ENCODE measurements around the gene TRAPPC2L. TPM values are rescaled to one million over a fixed set of nuclear protein-coding genes. Genes with fewer than 3 reads are reported as not detected.

TRAPPC2L gene
- total and polyA plus RNA-seq, 2 of the 13 experiments (the other 11 are each of a cell fraction or from before 2014, with no cell fraction given): 96.3 to 107 TPM

- Histone ChIP-seq H3K9ac (ENCODE audit: insufficient read depth, low read depth, low read length) (no peak overlapping the region), H2AFZ (ENCODE audit: low read length) (no peak overlapping the region), H3K79me2 (ENCODE audit: insufficient read depth, low read length) (no peaks in the 10 kb centered on the region), H3K36me3 (replicated peaks in 1 of 2; ENCODE audit: control insufficient read depth in 1 of 2, insufficient read depth in 2 of 2, low read length in 2 of 2) (no peaks in the 10 kb centered on the region; a peak in 1 of 5 replicates), H4K20me1 (ENCODE audit: insufficient read depth, low read length) (no peaks in the 10 kb centered on the region), H3K4me3 (replicated peaks in 1 of 3; ENCODE audit: insufficient read depth in 1 of 3, low read depth in 2 of 3, low read length in 3 of 3) (no peak overlapping the region), H3K9me3 (ENCODE audit: low read length) (no peaks in the 10 kb centered on the region), H3K4me2 (ENCODE audit: low read depth, low read length) (no peak overlapping the region), H3K27me3 (ENCODE audit: control insufficient read depth in 1 of 2, insufficient read depth in 2 of 2, low read length in 2 of 2) (no peaks in the 10 kb centered on the region), H3K4me1 (ENCODE audit: insufficient read depth, low read length) (no peaks in the 10 kb centered on the region), H3K27ac (ENCODE audit: extremely low read length, insufficient read depth, low read length) (no peak overlapping the region)
- ATAC-seq (no peak), DNase-seq (ENCODE audit: low spot score) (no peak), FAIRE-seq (no peak)
- 94% methylated on average over 39 of the region's 40 CpGs for WGBS (ENCODE audit: low lambda C conversion rate)
- intact Hi-C loops (cut with micrococcal nuclease; ENCODE audit: unreplicated experiment): no loop called here
- in situ Hi-C loops (cut with HindIII; ENCODE audit: extremely low pct_ligation_motif_present, low pct_unique_long_range_greater_than_20kb): no loop called here
- ChIA-PET POLR2A (no interaction called here), CTCF (ENCODE audit: low intra/inter-chr PET ratio, low total read pairs) (no interaction called here)
- BruUV-seq (replicated peaks): no TSS peak
- TF ChIP-seq FOXJ3 (CRISPR knock-in tag; IDR thresholded peaks at IDR 0.05; ENCODE audit: borderline replicate concordance) (no peak), AGO1 (IDR thresholded peaks at IDR 0.05; ENCODE audit: low read depth, low read length, poor library complexity, severe bottlenecking) (no peak), ZNF18 (CRISPR knock-in tag; IDR thresholded peaks at IDR 0.05; ENCODE audit: insufficient replicate concordance) (no peak), NR2F6 (IDR thresholded peaks at IDR 0.05) (no peak), NR2F6 (CRISPR knock-in tag; IDR thresholded peaks at IDR 0.05) (no peak), ZNF34 (CRISPR knock-in tag; IDR thresholded peaks at IDR 0.05; ENCODE audit: borderline replicate concordance) (no peak), ZNF710 (CRISPR knock-in tag; IDR thresholded peaks at IDR 0.05; ENCODE audit: borderline replicate concordance) (no peak), ZNF335 (CRISPR knock-in tag; IDR thresholded peaks at IDR 0.05) (no peak), ZNF782 (CRISPR knock-in tag; IDR thresholded peaks at IDR 0.05; ENCODE audit: borderline replicate concordance) (no peak), ZNF841 (CRISPR knock-in tag; IDR thresholded peaks at IDR 0.05; ENCODE audit: borderline replicate concordance) (no peak), THAP9 (CRISPR knock-in tag; IDR thresholded peaks at IDR 0.05; ENCODE audit: borderline replicate concordance) (no peak)
Observed at GRCh38 chr16:88841521-88842307, 15.2 kb upstream of the TRAPPC2L start.

Data from HepG2 (cell line).